HEK293T (cell line): ENCODE data around the gene KY.

Source experiments
- CTCF ChIA-PET: fragments of 350-600 bp; formaldehyde crosslinking; extraction: SDS; loops from one replicate; lab custom pipeline; 2021; ENCODE audit warnings: antibody characterized with exemption, inconsistent platforms; lab: Yijun Ruan, JAX
- POLR2A ChIA-PET: fragments of 350-600 bp; formaldehyde crosslinking; extraction: SDS; loops from one replicate; lab custom pipeline; 2020; ENCODE audit warnings: antibody characterized with exemption, inconsistent platforms; lab: Yijun Ruan, JAX
- DNase-seq: peaks from one replicate; pipeline ENCODE4 v3.0.0; 2012; ENCODE audit warnings: mixed read lengths; ENCODE audit errors: extremely low spot score
- ARNT ChIP-seq: fragments of 450-650 bp; IDR thresholded peaks from 2 replicates; pipeline ENCODE4 v1.6.1; 2017; ENCODE audit warnings: mild to moderate bottlenecking
- BHLHE40 ChIP-seq: fragments of 450-650 bp; IDR thresholded peaks from 2 replicates; pipeline ENCODE4 v1.6.1; 2016; ENCODE audit warnings: mild to moderate bottlenecking, moderate library complexity, borderline replicate concordance
- CTBP1 ChIP-seq: fragments of 450-650 bp; IDR thresholded peaks from 2 replicates; pipeline ENCODE4 v1.6.1; 2016; ENCODE audit warnings: borderline replicate concordance
- ELF4 ChIP-seq: fragments of 450-650 bp; IDR thresholded peaks from 2 replicates; pipeline ENCODE4 v1.6.1; 2017; ENCODE audit warnings: antibody characterized with exemption
- FOXA1 ChIP-seq: fragments of 450-650 bp; IDR thresholded peaks from 2 replicates; pipeline ENCODE4 v1.6.1; 2016; ENCODE audit warnings: mild to moderate bottlenecking
- FOXK2 ChIP-seq: fragments of 450-650 bp; IDR thresholded peaks from 2 replicates; pipeline ENCODE4 v1.6.1; 2016; ENCODE audit warnings: mild to moderate bottlenecking
- FOXM1 ChIP-seq: fragments of 450-650 bp; IDR thresholded peaks from 2 replicates; pipeline ENCODE4 v1.6.1; 2017; ENCODE audit warnings: mild to moderate bottlenecking, borderline replicate concordance
- HDGF ChIP-seq: fragments of 450-650 bp; IDR thresholded peaks from 2 replicates; pipeline ENCODE4 v1.6.1; 2017; ENCODE audit warnings: antibody characterized with exemption, borderline replicate concordance
- L3MBTL2 ChIP-seq: fragments of 450-650 bp; conservative IDR thresholded peaks from 2 replicates; pipeline ENCODE4 v1.6.1; 2016; ENCODE audit warnings: mild to moderate bottlenecking
- LEF1 ChIP-seq: fragments of 450-650 bp; IDR thresholded peaks from 2 replicates; pipeline ENCODE4 v1.6.1; 2017; ENCODE audit warnings: mild to moderate bottlenecking, borderline replicate concordance
- NFRKB ChIP-seq: fragments of 450-650 bp; IDR thresholded peaks from 2 replicates; pipeline ENCODE4 v1.6.1; 2016; ENCODE audit warnings: mild to moderate bottlenecking, moderate library complexity
- PKNOX1 ChIP-seq: fragments of 450-650 bp; IDR thresholded peaks from 2 replicates; pipeline ENCODE4 v1.6.1; 2016
- SP1 ChIP-seq: fragments of 450-650 bp; IDR thresholded peaks from 2 replicates; pipeline ENCODE4 v1.6.1; 2017
- SUZ12 ChIP-seq: fragments of 450-650 bp; IDR thresholded peaks from 2 replicates; pipeline ENCODE4 v1.6.1; 2016; ENCODE audit warnings: mild to moderate bottlenecking
- TARDBP ChIP-seq: fragments of 450-650 bp; IDR thresholded peaks from 2 replicates; pipeline ENCODE4 v1.6.1; 2016
- ZNF384 ChIP-seq: fragments of 450-650 bp; IDR thresholded peaks from 2 replicates; pipeline ENCODE4 v1.6.1; 2016

The KY gene

DNA sequence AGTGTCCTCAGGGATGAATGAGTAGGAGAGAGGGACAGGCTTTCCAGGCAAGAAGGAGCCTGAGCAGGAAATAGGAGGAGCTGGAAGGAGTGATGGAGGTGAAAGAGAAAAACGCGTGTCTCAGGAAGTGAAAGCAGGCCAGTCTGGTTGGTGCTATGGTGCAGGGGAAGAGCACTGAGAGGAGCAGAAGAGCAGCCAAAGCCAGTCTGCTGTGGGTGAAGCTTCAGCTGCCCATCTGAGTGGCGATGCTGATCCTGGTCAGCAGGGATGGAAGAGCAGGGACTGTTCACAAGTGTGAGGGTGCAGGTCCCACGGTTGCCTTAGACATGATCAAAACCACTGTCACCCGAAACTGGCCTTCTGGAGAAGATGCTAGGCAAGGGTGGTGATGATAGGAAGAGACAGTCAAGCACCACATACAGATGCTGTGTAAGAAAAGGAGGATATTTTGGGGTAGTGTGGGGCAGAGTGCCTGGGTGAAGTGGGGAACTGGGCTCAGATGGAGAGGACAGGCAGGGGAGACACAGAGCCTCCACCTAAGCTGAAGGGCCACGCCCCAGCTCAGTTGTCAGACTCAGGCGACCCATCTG is 5.5 kb upstream of the KY start:
- CTCF ChIA-PET = no interaction called here
- POLR2A ChIA-PET = no interaction called here
- no peak for DNase-seq
- TF ChIP-seq FOXA1 = no peak
- no peak for TF ChIP-seq FOXM1
- TF ChIP-seq SP1 = no peak
- TF ChIP-seq ELF4 = no peak
- no peak for TF ChIP-seq ARNT
- TF ChIP-seq SUZ12 = no peak
- no peak for TF ChIP-seq TARDBP
- no peak for TF ChIP-seq BHLHE40
- TF ChIP-seq PKNOX1 = no peak
- no peak for TF ChIP-seq NFRKB
- no peak for TF ChIP-seq ZNF384
- TF ChIP-seq CTBP1 = no peak
- TF ChIP-seq HDGF = no peak
- no peak for TF ChIP-seq L3MBTL2
- TF ChIP-seq LEF1 = no peak

GRCh38 chr3:134655706-134656105 is 4.9 kb upstream of the KY start:
- DNase-seq = no peak
- TF ChIP-seq SUZ12 = no peak
- no peak for TF ChIP-seq ZNF384
- CTCF ChIA-PET = no interaction called here
- POLR2A ChIA-PET = no interaction called here

GRCh38 chr3:134654031-134654430 is 3.2 kb upstream of the KY start:
- TF ChIP-seq SP1 = no peak
- no peak for TF ChIP-seq BHLHE40
- no peak for TF ChIP-seq PKNOX1
- TF ChIP-seq FOXM1 = no peak
- TF ChIP-seq LEF1 = no peak
- TF ChIP-seq TARDBP = no peak
- TF ChIP-seq SUZ12 = no peak
- no peak for TF ChIP-seq L3MBTL2
- TF ChIP-seq FOXK2 = no peak
- TF ChIP-seq ZNF384 = no peak
- no peak for TF ChIP-seq FOXA1
- TF ChIP-seq NFRKB = no peak
- TF ChIP-seq ARNT = no peak
- no peak for TF ChIP-seq CTBP1
- TF ChIP-seq HDGF = no peak
- ChIA-PET POLR2A (no interaction called here), CTCF (no interaction called here)
- no peak for DNase-seq

- ChIA-PET CTCF (no interaction called here), POLR2A (no interaction called here)
- no peak for DNase-seq
- no peak for TF ChIP-seq SP1
- no peak for TF ChIP-seq ARNT
- no peak for TF ChIP-seq HDGF
- TF ChIP-seq L3MBTL2 = no peak
Observed at GRCh38 chr3:134652886-134653630, 2.2 kb upstream of the KY start.

GRCh38 chr3:134652409-134652831 is 1.6 kb upstream of the KY start:
- CTCF ChIA-PET = no interaction called here
- POLR2A ChIA-PET = no interaction called here
- DNase-seq = no peak

More at GRCh38 chr3:134652409-134652831, 1.6 kb upstream of the KY start:
- TF ChIP-seq FOXK2 = no peak
- no peak for TF ChIP-seq FOXA1
- TF ChIP-seq LEF1 = no peak
- TF ChIP-seq SUZ12 = no peak
- TF ChIP-seq SP1 = no peak
- TF ChIP-seq BHLHE40 = no peak
- TF ChIP-seq HDGF = no peak
- no peak for TF ChIP-seq TARDBP
- no peak for TF ChIP-seq ZNF384
- no peak for TF ChIP-seq ARNT
- no peak for TF ChIP-seq CTBP1
- TF ChIP-seq ELF4 = no peak
- TF ChIP-seq L3MBTL2 = no peak
- no peak for TF ChIP-seq FOXM1
- no peak for TF ChIP-seq PKNOX1
